Sigmoid colon (tissue), 4 donors: ENCODE results near the gene CA12.

ENCODE experiments used
- CTCF ChIP-seq, 4 experiments: fragments of 450-650 bp in 3 of 4; fragments of 200-600 bp in 1 of 4; IDR thresholded peaks; one replicate each; pipeline ENCODE4 v1.5.1; 2016 to 2019; ENCODE audit warnings: antibody characterized with exemption in 4 of 4, mild to moderate bottlenecking in 3 of 4, moderate library complexity in 2 of 4
- EP300 ChIP-seq, 4 donors: sonication (generic); formaldehyde crosslinking; IDR thresholded peaks; one replicate each; pipeline ENCODE4 v1.6.1; 2017; ENCODE audit warnings: antibody characterized with exemption in 4 of 4
- POLR2A ChIP-seq, 2 donors: fragments of 450-650 bp; IDR thresholded peaks; one replicate each; pipeline ENCODE4 v1.6.1; 2016; ENCODE audit warnings: antibody characterized with exemption in 2 of 2, mild to moderate bottlenecking in 2 of 2, moderate library complexity in 2 of 2

GRCh38 chr15:63401078-63401477 is 19.4 kb upstream of the CA12 start:
- no peak for TF ChIP-seq CTCF (IDR thresholded peaks at IDR 0.05)
- TF ChIP-seq POLR2A (IDR thresholded peaks at IDR 0.05), result no peak
- TF ChIP-seq EP300 (IDR thresholded peaks at IDR 0.05), result no peak
